IMR-90 (cell line): Measurements from ENCODE around the gene USP6NL. TPM values are rescaled to one million over a fixed set of nuclear protein-coding genes. Genes with fewer than 3 reads are reported as not detected.

Source experiments
- ATAC-seq: fragments of 200-7000 bp; cut with Tn5 transposase; 2 replicates; pipeline ENCODE4 v1.9.1; 2020; ENCODE audit warnings: low read depth, mild to moderate bottlenecking, moderate library complexity
- BruUV-seq: library from RNA; stranded (reverse); fragments of 400-500 nt; replicated peaks from 2 replicates; lab custom pipeline; 2021; lab: Mats Ljungman, UMichigan
- CTCF ChIA-PET: fragments of 300-600 bp; formaldehyde crosslinking; extraction: SDS; loops from one replicate; lab custom pipeline; 2021; ENCODE audit warnings: antibody characterized with exemption; lab: Yijun Ruan, JAX
- POLR2A ChIA-PET: fragments of 300-600 bp; sonication (Branson Sonifier 250); formaldehyde crosslinking; loops from one replicate; lab custom pipeline; 2022; ENCODE audit warnings: antibody characterized with exemption; ENCODE audit not compliant: unreplicated experiment; lab: Charles Lee
- DNase-seq: peaks from one replicate; pipeline ENCODE4 v3.0.0; 2013
- H2AFZ ChIP-seq: replicated peaks from 2 replicates; pipeline ENCODE3; 2013; ENCODE audit warnings: low read length, mild to moderate bottlenecking; ENCODE audit not compliant: poor library complexity
- H2AK5ac ChIP-seq: 2 replicates; pipeline ENCODE4 v1.6.1; 2013; ENCODE audit warnings: low read depth, low read length, inconsistent platforms
- H2AK9ac ChIP-seq: replicated peaks from 2 replicates; pipeline ENCODE3; 2013; ENCODE audit warnings: mild to moderate bottlenecking, low read depth, low read length, moderate library complexity; ENCODE audit not compliant: poor library complexity
- H2BK120ac ChIP-seq: 2 replicates; pipeline ENCODE4 v1.6.1; 2013; ENCODE audit warnings: low read depth, low read length, inconsistent platforms
- H2BK15ac ChIP-seq: 3 replicates; pipeline ENCODE4 v1.6.1; 2013; ENCODE audit warnings: low read depth, low read length, inconsistent platforms
- H2BK20ac ChIP-seq: 2 replicates; pipeline ENCODE4 v1.6.1; 2013; ENCODE audit warnings: low read depth, mild to moderate bottlenecking, inconsistent platforms, low read length, moderate library complexity
- H2BK5ac ChIP-seq: 2 replicates; pipeline ENCODE4 v1.6.1; 2013; ENCODE audit warnings: mild to moderate bottlenecking, low read depth, low read length, inconsistent platforms; ENCODE audit not compliant: poor library complexity, severe bottlenecking
- H3K14ac ChIP-seq: replicated peaks from 2 replicates; pipeline ENCODE4 v1.6.1; 2013; ENCODE audit warnings: low read depth, low read length, inconsistent platforms
- H3K18ac ChIP-seq: 2 replicates; pipeline ENCODE4 v1.6.1; 2013; ENCODE audit warnings: low read depth, low read length, control low read depth
- H3K23ac ChIP-seq: 2 replicates; pipeline ENCODE4 v1.6.1; 2013; ENCODE audit warnings: low read depth, low read length, inconsistent platforms
- H3K27ac ChIP-seq: 2 replicates; pipeline ENCODE4 v1.5.1; 2013; ENCODE audit warnings: mild to moderate bottlenecking, control low read depth, low read length; ENCODE audit not compliant: insufficient read depth
- H3K27me3 ChIP-seq: 2 replicates; pipeline ENCODE4 v1.6.1; 2013; ENCODE audit warnings: low read length; ENCODE audit not compliant: control insufficient read depth, insufficient read depth
- H3K36me3 ChIP-seq: 2 replicates; pipeline ENCODE4 v1.6.1; 2013; ENCODE audit warnings: low read length, mixed read lengths; ENCODE audit not compliant: control insufficient read depth, insufficient read depth
- H3K4ac ChIP-seq: 2 replicates; pipeline ENCODE4 v1.6.1; 2013; ENCODE audit warnings: low read depth, low read length, inconsistent platforms
- H3K4me1 ChIP-seq: 2 replicates; pipeline ENCODE4 v1.6.1; 2013; ENCODE audit warnings: low read length, mixed read lengths; ENCODE audit not compliant: control insufficient read depth, insufficient read depth
- H3K4me2 ChIP-seq: 2 replicates; pipeline ENCODE4 v1.6.1; 2013; ENCODE audit warnings: low read depth, mild to moderate bottlenecking, control low read depth, low read length, moderate library complexity
- H3K4me3 ChIP-seq: 2 replicates; pipeline ENCODE4 v1.5.1; 2013; ENCODE audit warnings: low read depth, mild to moderate bottlenecking, control low read depth, low read length, moderate library complexity; ENCODE audit not compliant: insufficient read depth
- H3K56ac ChIP-seq: 2 replicates; pipeline ENCODE4 v1.6.1; 2013; ENCODE audit warnings: low read length, inconsistent platforms; ENCODE audit not compliant: insufficient read depth; ENCODE audit errors: extremely low read depth
- H3K79me1 ChIP-seq, 2 experiments: 2 replicates each; pipeline ENCODE4 v1.6.1; 2013; ENCODE audit warnings: low read length in 2 of 2, inconsistent platforms in 1 of 2, low read depth in 1 of 2
- H3K9ac ChIP-seq: 2 replicates; pipeline ENCODE4 v1.6.1; 2013; ENCODE audit warnings: low read depth, low read length, control low read depth
- H3K9me1 ChIP-seq: 2 replicates; pipeline ENCODE4 v1.6.1; 2013; ENCODE audit warnings: low read length, inconsistent platforms; ENCODE audit not compliant: insufficient read depth
- H3K9me3 ChIP-seq: 2 replicates; pipeline ENCODE4 v1.6.1; 2013; ENCODE audit warnings: low read length; ENCODE audit not compliant: control insufficient read depth, insufficient read depth
- H4K20me1 ChIP-seq: 2 replicates; pipeline ENCODE4 v1.6.1; 2013; ENCODE audit warnings: low read length, inconsistent platforms; ENCODE audit not compliant: insufficient read depth
- H4K5ac ChIP-seq: 2 replicates; pipeline ENCODE4 v1.6.1; 2013; ENCODE audit warnings: mild to moderate bottlenecking, low read depth, low read length, control low read depth
- H4K8ac ChIP-seq, 2 experiments: 2 replicates each; pipeline ENCODE4 v1.6.1; 2013; ENCODE audit warnings: low read depth in 2 of 2, low read length in 2 of 2, control low read depth in 1 of 2, inconsistent platforms in 1 of 2
- H4K91ac ChIP-seq: 2 replicates; pipeline ENCODE4 v1.6.1; 2013; ENCODE audit warnings: low read depth, low read length, inconsistent platforms; ENCODE audit not compliant: insufficient read depth
- CEBPB ChIP-seq: IDR thresholded peaks from 2 replicates; pipeline ENCODE4 v1.6.1; 2012; ENCODE audit warnings: low read depth, low read length, improper control_type of control experiment
- MAZ ChIP-seq: IDR thresholded peaks from 2 replicates; pipeline ENCODE4 v1.6.1; 2012; ENCODE audit warnings: low read depth, mild to moderate bottlenecking, low read length, improper control_type of control experiment, moderate library complexity, borderline replicate concordance
- dilution Hi-C: fragments of 300-500 bp; cut with HindIII; formaldehyde crosslinking; loops from one replicate; pipeline ENCODE4 v1.14.3; 2018; ENCODE audit warnings: low sequenced_read_pairs; ENCODE audit not compliant: unreplicated experiment
- in situ Hi-C: fragments of 300-500 bp; cut with MboI; formaldehyde crosslinking; loops from 3 replicates; pipeline ENCODE4 v1.14.3; 2019; ENCODE audit warnings: low sequenced_read_pairs, inconsistent platforms, mixed read lengths
- intact Hi-C: fragments of 100-400 bp; cut with micrococcal nuclease; formaldehyde crosslinking; loops from 2 replicates; pipeline ENCODE4 v1.10.0; 2022
- polyA plus RNA-seq, 3 experiments: library from polyadenylated mRNA; depleted of rRNA; stranded (reverse); fragments of >200 nt; gene quantifications; 2 replicates each; pipeline ENCODE4 v1.2.3, GENCODE V29; 2012; ENCODE audit warnings: low replicate concordance in 1 of 3
- total RNA-seq: library from RNA; depleted of rRNA; stranded (reverse); fragments of >200 nt; gene quantifications from 2 replicates; pipeline ENCODE4 v1.2.3, GENCODE V29; 2012

USP6NL gene
- total and polyA plus RNA-seq, 2 of the 4 experiments (the other 2 are of a cell fraction) = 7.8 to 9.1 TPM

GRCh38 chr10:11521860-11522259, 89.6 kb downstream of the USP6NL start:
- Histone ChIP-seq H3K4me1 (0 out of 2 replicates have a peak, but pooled peaks cover 3% of the 10 kb centered on the region), H3K9me1 (0 out of 2 replicates have a peak, but pooled peaks cover 3% of the 10 kb centered on the region), H3K9ac (no peak overlapping the region), H3K4me3 (no peak overlapping the region), H4K91ac (no peak overlapping the region), H2AK5ac (no peak overlapping the region), H2AFZ (no peak overlapping the region), H4K20me1 (no peaks in the 10 kb centered on the region), H3K56ac (no peak overlapping the region), H2BK20ac (no peak overlapping the region), H4K5ac (no peak overlapping the region), H3K4ac (no peak overlapping the region), H3K4me2 (no peak overlapping the region), H2BK15ac (no peak overlapping the region), H3K9me3 (no peaks in the 10 kb centered on the region), H3K27ac (no peak overlapping the region), H4K8ac (no peak overlapping the region), H2BK120ac (no peak overlapping the region), H2BK5ac (no peak overlapping the region), H2AK9ac (no peak overlapping the region), H3K27me3 (no peaks in the 10 kb centered on the region), H3K14ac (no peak overlapping the region), H3K18ac (no peak overlapping the region), H3K23ac (no peak overlapping the region), H3K36me3 (no peaks in the 10 kb centered on the region), H3K79me1 (peaks cover 2 to 3% of the 10 kb centered on the region in 2 experiments; a peak in 2 of 4 replicates)
- TF ChIP-seq MAZ (no peak), CEBPB (peak; percentile 79)
- CTCF ChIA-PET = interaction anchor here (1.1 kb wide), 1 partner anchor 235 kb away, joined by 3 read pairs; no protein-coding TSS in a partner anchor
- in situ Hi-C loops = no loop called here
- POLR2A ChIA-PET = interaction anchor here (0.5 kb wide), 1 partner anchor 8 kb away, joined by 15 read pairs; no protein-coding TSS in a partner anchor
- ATAC-seq (peak; percentile 64), DNase-seq (peak; percentile 58)
- intact Hi-C loops = no loop called here
- no TSS peak for BruUV-seq
- dilution Hi-C loops = no loop called here
